Astrocyte of the spinal cord (primary cell): ENCODE measurements around the gene GRIA4.
"Not testable (repeated sequence)": the region's sequence is repeated elsewhere in the genome, so short reads cannot be mapped to it uniquely, and the experiment has no call there.

Source experiments
- DNase-seq: peaks from one replicate; pipeline ENCODE4 v3.0.0; 2011; ENCODE audit warnings: low read depth, low spot score
- H3K4me3 ChIP-seq: 2 replicates; pipeline ENCODE4 v1.5.1; 2011; ENCODE audit warnings: low read depth, mild to moderate bottlenecking, low read length, moderate library complexity
- CTCF ChIP-seq: IDR thresholded peaks from 2 replicates; pipeline ENCODE4 v1.5.1; 2012; ENCODE audit warnings: low read depth, mild to moderate bottlenecking, low read length, inconsistent platforms
- in situ Hi-C: cut with HindIII; loops from 2 replicates; pipeline ENCODE4 v1.10.0; 2017; ENCODE audit warnings: low sequenced_read_pairs

GRIA4 gene

DNA sequence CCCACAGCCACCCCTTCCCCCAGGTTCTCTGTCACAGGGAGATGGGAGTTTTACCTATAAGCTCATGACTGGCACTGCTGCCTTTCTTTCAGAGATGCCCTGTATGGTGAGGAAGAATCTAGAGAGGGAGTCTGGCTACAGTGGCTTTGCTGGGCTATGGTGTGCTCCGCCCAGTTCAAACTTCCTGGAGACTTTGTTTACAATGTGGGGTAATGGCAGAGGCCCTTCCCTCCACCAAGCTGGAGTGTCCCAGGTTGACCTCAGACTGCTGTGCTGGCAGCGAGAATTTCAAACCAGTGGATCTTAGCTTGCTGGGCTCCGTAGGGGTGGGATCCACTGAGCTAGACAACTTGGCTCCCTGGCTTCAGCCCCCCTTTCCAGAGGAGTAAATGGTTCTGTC, 268.6 kb downstream of the GRIA4 start:
- in situ Hi-C loops: no loop called here
- TF ChIP-seq CTCF: no peak
- no peak for DNase-seq
- no peak overlapping the region for H3K4me3 ChIP-seq

- in situ Hi-C loops, DNase-seq, H3K4me3 ChIP-seq: not testable (repeated sequence)
These were observed 269.1 kb downstream of the GRIA4 start for GRCh38 chr11:105878927-105879326.

DNA sequence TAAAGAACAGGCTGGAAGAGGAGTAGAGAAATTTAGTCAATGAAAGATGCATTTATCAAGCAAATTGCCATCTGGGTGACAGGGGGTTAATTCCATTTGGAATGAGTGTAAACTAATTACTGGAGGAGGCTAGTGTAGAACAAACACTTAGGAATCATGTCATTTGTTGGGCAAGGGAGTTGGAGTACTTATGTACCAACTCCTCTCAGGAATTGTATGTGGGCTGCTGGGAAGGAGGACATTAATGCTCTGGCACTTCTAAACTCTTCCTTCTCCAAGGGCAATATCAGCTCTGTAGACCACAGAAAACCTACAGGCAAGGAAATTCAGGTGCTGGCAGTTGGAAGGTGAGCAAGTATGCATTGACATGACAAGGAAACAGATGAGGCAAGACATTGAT, 271.2 kb downstream of the GRIA4 start:
- no peak overlapping the region for H3K4me3 ChIP-seq
- in situ Hi-C loops: no loop called here
- DNase-seq: no peak
- TF ChIP-seq CTCF: no peak

DNA sequence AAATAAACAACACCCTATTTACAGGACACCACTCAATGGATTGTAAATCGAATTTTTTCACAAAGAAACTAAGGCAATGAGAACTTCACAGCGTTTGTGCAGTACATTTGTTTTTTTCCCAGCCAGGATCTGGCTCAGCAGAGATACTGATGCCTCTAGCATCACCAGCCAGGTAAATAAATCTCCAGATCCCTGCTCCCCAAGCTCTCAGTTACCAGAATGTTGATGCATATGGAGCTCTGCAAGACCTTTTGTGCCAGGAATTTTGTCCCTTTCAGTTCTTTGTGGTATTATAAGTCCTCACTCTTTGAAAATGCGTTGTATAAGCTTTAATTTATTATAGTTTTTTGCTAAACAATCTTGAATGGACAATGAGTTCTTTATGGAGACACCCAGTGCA, 274.6 kb downstream of the GRIA4 start:
- H3K4me3 ChIP-seq: no peak overlapping the region
- DNase-seq: no peak
- in situ Hi-C loops: no loop called here
- TF ChIP-seq CTCF: no peak

DNA sequence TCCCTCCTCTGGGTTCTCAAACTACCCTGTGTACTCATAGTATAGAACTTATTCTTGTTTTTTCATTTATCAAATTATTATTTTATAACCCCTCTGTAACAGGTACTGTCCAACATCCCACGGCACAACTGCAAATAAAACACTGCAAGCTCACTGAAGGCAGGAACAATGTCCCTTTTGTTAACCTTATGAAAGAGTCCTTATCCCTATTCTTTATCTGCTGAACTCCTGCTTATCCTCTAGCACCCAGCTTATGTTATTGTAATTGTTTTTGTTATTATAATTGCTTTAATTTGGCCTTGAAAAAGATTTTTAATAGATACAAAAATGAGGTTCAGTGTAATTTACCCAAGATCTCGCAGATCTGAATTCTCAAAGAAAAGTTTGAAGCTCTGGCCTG, 281.8 kb downstream of the GRIA4 start:
- no peak for DNase-seq
- TF ChIP-seq CTCF: no peak
- in situ Hi-C loops: no loop called here
- no peak overlapping the region for H3K4me3 ChIP-seq

DNA sequence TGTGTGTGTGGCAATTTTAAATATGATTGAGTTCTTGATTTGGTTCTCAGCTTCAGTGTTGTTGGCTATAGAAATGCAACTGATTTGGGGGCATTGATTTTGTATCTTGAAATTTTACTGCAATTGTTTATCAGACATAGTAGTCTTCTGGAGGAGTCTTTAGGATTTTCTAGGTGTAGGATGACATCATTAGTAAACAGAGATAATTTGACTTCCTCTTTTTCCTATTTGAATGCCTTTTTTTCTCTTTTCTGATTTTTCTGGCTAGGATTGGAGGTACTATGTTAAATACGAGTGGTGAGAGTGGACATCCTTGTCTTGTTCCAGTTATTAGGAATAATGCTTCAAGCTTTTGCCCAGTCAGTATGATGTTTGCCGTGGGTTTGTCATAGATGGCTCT, 287.3 kb downstream of the GRIA4 start:
- no peak for DNase-seq
- in situ Hi-C loops: no loop called here
- no peak overlapping the region for H3K4me3 ChIP-seq
- no peak for TF ChIP-seq CTCF

- no peak overlapping the region for H3K4me3 ChIP-seq
- DNase-seq: no peak
- TF ChIP-seq CTCF: no peak
- in situ Hi-C loops: no loop called here
These were observed 289.9 kb downstream of the GRIA4 start for GRCh38 chr11:105899772-105900171.
